WERI-Rb-1 (cell line): ENCODE measurements around the gene TAF9.
"Not testable (repeated sequence)": the region's sequence is repeated elsewhere in the genome, so short reads cannot be mapped to it uniquely, and the experiment has no call there.

Experiments
- DNase-seq: peaks from one replicate; pipeline ENCODE4 v3.0.0-alpha.2; 2020
- H3K27ac ChIP-seq: fragments of 250-450 bp; sonication (Bioruptor Pico); 2 replicates; pipeline ENCODE4 v1.5.1; 2020; ENCODE audit warnings: mild to moderate bottlenecking, moderate library complexity
- H3K27me3 ChIP-seq: fragments of 250-450 bp; sonication (Bioruptor Pico); 2 replicates; pipeline ENCODE4 v1.5.1; 2021; ENCODE audit warnings: mild to moderate bottlenecking, low read depth, moderate library complexity; ENCODE audit not compliant: insufficient read depth, severe bottlenecking
- H3K36me3 ChIP-seq: fragments of 250-450 bp; sonication (Bioruptor Pico); 2 replicates; pipeline ENCODE4 v1.5.1; 2020; ENCODE audit warnings: mild to moderate bottlenecking, moderate library complexity
- H3K4me3 ChIP-seq: 2 replicates; pipeline ENCODE4 v1.5.1; 2011; ENCODE audit warnings: low read depth, mild to moderate bottlenecking, control low read depth, low read length
- H3K9me3 ChIP-seq: fragments of 250-450 bp; sonication (Bioruptor Pico); 2 replicates; pipeline ENCODE4 v1.5.1; 2021; ENCODE audit warnings: mild to moderate bottlenecking, moderate library complexity; ENCODE audit not compliant: severe bottlenecking
- TF ChIP-seq, protein P1 (sequence below): IDR thresholded peaks from 2 replicates; pipeline ENCODE4 v1.5.1; 2011; ENCODE audit warnings: low read depth, mild to moderate bottlenecking, control low read depth, inconsistent platforms, low read length

The TAF9 gene

DNA sequence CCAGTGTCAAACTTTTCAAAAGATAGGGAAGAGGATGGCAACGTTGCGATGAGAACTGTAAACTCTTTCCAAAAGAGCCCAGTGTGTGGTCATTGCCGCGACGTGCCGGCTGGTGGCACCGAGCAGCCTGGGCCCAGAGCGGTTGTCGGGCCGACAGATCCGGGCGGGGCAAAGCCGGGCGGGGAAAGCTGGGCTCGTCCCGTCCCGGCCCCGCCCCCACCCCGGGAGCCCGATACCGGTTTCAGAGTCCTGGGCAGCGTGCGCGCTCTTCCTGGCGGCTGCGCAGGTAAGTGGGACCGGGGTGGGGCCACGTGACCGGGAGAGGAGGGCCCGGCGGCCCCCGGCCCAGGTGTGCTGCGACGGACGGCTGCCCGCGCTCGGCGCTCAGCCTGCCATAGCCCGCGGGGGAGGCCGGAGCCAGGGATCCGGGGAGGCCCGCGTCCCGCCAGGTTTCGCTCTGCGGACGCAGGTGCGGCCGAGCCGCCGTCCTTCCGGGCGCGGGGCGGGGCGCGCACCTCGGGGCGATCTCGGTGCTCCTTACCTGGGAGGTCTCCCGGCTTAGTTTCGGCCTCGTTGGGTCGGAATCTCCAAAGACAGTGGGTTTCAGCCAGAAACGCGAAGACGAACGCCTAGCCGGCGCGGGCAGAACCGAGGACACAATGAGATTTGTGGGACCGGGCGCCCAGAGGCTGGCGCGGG lies 45.7 kb upstream of the TAF9 start, which contains the start of gene MARVELD2:
MARVELD2 (plus strand) TSS at position 232 of the 699 bp plus-strand sequence. CDS start 4,270 bp downstream, outside the sequence.
- peak; percentile 92 for DNase-seq
- H3K27me3 ChIP-seq = no peaks in the 10 kb centered on the region
- peaks cover 8% of the 10 kb centered on the region for H3K36me3 ChIP-seq
- peak within 1 kb of the TSS; percentile 69 for H3K27ac ChIP-seq
- TF ChIP-seq, protein P1, sequence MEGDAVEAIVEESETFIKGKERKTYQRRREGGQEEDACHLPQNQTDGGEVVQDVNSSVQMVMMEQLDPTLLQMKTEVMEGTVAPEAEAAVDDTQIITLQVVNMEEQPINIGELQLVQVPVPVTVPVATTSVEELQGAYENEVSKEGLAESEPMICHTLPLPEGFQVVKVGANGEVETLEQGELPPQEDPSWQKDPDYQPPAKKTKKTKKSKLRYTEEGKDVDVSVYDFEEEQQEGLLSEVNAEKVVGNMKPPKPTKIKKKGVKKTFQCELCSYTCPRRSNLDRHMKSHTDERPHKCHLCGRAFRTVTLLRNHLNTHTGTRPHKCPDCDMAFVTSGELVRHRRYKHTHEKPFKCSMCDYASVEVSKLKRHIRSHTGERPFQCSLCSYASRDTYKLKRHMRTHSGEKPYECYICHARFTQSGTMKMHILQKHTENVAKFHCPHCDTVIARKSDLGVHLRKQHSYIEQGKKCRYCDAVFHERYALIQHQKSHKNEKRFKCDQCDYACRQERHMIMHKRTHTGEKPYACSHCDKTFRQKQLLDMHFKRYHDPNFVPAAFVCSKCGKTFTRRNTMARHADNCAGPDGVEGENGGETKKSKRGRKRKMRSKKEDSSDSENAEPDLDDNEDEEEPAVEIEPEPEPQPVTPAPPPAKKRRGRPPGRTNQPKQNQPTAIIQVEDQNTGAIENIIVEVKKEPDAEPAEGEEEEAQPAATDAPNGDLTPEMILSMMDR = peak; percentile 53; the same call in 1 of the 2 replicates
- H3K4me3 ChIP-seq = peak within 1 kb of the TSS; percentile 71
- peaks cover 2% of the 10 kb centered on the region for H3K9me3 ChIP-seq

DNA sequence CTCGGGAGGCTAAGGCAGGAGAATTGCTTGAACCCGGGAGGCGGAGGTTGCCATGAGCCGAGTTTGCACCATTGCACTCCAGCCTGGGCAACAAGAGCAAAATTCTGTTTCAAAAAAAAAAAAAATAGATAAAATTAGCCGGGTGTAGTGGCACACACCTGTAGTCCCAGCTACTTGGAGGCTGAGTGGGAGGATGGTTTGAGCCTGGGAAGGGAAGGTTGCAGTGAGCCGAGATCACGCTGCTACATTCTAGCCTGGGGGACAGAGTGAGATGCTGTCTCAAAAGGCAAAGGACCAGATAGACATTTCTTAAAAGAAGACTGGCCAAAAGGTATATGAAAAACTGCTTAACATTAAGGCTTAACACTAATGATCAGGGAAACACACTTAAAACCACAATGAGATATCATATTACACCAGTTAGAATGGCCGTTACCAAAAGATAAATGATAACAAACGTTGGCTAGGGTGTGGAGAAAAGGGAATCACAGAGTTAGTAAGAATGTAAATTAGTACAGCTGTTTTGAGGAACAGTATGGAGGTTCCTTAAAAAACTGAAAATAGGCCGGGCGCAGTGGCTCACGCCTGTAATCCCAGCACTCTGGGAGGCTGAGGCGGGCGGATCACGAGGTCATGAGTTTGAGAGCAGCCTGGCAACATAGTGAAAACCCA lies 35.5 kb upstream of the TAF9 start:
- TF ChIP-seq, protein P1 = no peak
- no peak overlapping the region for H3K4me3 ChIP-seq
- peaks cover 20% of the 10 kb centered on the region for H3K36me3 ChIP-seq
- H3K27me3 ChIP-seq = no peaks in the 10 kb centered on the region
- H3K9me3 ChIP-seq = no peaks in the 10 kb centered on the region
- H3K27ac ChIP-seq = no peak overlapping the region
- no peak for DNase-seq

DNA sequence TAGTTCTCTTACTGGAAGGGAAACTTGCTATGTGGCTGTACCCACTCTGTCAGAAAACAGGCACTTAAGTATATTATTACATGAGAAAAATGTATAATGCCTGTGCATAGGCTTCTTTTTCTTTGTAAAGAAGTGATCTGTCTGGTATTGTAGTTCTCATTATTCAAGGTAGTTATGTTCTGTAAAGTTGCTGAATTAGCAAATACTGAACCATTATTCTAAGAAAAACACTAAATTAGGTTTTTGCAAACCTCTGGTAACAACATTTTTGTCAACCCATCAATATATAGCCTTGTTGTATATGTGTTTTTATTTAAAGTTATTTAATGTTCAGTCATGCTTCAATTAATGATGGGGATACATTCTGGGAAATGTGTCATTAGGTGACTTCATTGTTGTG lies 9.1 kb upstream of the TAF9 start:
- Histone ChIP-seq H3K27ac (no peak overlapping the region), H3K4me3 (no peak overlapping the region), H3K36me3 (peaks cover 30% of the 10 kb centered on the region), H3K27me3 (no peaks in the 10 kb centered on the region), H3K9me3 (no peaks in the 10 kb centered on the region)
- TF ChIP-seq, protein P1 = no peak
- DNase-seq = no peak

DNA sequence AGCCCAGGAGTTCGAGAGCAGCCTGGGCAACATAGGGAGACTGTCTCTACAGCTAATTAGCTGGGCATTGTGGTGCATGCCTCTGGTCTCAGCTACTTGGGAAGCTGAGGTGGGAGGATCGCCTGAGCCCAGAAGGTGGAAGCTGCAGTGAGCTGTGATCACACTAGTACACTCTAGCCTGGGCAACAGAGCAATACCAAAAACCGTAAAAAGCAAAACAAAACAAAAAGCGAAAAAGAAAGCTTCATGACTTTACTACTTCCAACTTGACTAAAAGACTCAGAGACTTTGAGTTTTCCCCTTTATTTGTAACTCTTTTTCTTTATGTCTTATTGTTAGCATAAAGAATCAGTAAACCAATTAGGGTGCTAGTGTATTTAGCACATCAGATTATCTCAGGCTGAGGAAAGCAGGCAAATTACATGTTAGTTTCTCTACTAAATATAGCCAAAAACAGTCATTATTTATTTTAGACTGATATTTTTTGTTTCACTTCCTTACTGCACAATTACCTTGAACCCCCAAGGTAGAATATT lies 5.7 kb upstream of the TAF9 start:
- TF ChIP-seq, protein P1 = no peak
- Histone ChIP-seq H3K27ac (no peak overlapping the region), H3K36me3 (peaks cover 13% of the 10 kb centered on the region), H3K27me3 (no peaks in the 10 kb centered on the region), H3K4me3 (no peak overlapping the region), H3K9me3 (no peaks in the 10 kb centered on the region)
- DNase-seq = no peak

DNA sequence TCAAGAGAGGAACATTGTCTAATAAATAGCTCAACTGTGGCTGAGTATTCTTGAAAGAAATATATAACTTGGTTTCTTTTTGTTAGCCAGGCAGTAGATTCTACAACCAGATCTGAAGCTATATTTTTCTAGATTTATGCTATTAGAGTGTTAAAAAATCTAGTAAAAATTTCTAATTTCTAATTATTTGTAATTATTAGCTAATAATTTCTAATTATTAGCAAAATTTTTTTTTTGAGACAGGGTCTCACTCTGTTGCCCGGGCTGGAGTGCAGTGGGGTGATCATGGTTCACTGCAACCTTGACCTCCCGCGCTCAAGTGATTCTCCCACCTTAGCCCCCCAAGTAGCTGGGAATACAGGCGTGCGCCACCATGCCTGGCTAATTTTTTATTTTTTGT lies 3.1 kb upstream of the TAF9 start:
- no peaks in the 10 kb centered on the region for H3K9me3 ChIP-seq
- no peak overlapping the region for H3K4me3 ChIP-seq
- no peaks in the 10 kb centered on the region for H3K27me3 ChIP-seq
- H3K36me3 ChIP-seq = peaks cover 17% of the 10 kb centered on the region
- no peak overlapping the region for H3K27ac ChIP-seq
- no peak for DNase-seq
- TF ChIP-seq, protein P1 = no peak

DNA sequence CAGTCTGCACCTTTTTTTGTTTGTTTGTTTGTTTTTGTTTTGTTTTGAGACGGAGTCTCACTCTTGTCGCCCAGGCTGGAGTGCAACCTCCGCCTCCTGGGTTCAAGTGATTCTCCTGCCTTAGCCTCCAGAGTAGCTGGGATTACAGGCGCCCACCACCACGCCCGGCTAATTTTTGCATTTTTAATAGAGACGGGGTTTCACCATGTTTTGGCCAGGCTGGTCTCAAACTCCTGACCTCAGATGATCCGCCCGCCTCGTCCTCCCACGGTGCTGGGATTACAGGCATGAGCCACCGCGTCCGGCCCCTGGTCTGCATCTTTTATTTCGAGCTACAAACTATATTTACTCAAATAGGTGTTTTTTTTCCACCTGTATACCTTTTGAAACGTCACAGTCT lies 1.0 kb upstream of the TAF9 start:
- DNase-seq = peak; percentile 41
- Histone ChIP-seq H3K36me3 (peaks cover 30% of the 10 kb centered on the region), H3K27ac (peak overlapping the region; percentile 100)

More for the DNA sequence above, 1.0 kb upstream of the TAF9 start:
- not testable (repeated sequence) for H3K27me3 ChIP-seq, H3K9me3 ChIP-seq
- peak overlapping the region; percentile 91 for H3K4me3 ChIP-seq
